K562 (cell line): ENCODE data around the gene PPIC. TPM values are rescaled to one million over a fixed set of nuclear protein-coding genes. Genes with fewer than 3 reads are reported as not detected.

Experiments
- HDAC8 ChIP-seq: fragments of 450-650 bp; IDR thresholded peaks from 2 replicates; pipeline ENCODE4 v1.6.1; 2016; ENCODE audit warnings: mild to moderate bottlenecking, missing genetic modification characterization, moderate library complexity, missing compliant biosample characterization
- SIX5 ChIP-seq, 2 experiments: IDR thresholded peaks; 2 replicates each; pipeline ENCODE4 v1.6.1; 2011; ENCODE audit warnings: low read length in 2 of 2, borderline replicate concordance in 1 of 2, low read depth in 1 of 2, mild to moderate bottlenecking in 1 of 2, moderate library complexity in 1 of 2; ENCODE audit not compliant: insufficient read depth in 1 of 2
- TCF7 ChIP-seq: sonication (generic); IDR thresholded peaks from 2 replicates; pipeline ENCODE4 v1.6.1; 2016; ENCODE audit warnings: antibody characterized with exemption, borderline replicate concordance
- ZNF212 ChIP-seq: fragments of 450-650 bp; formaldehyde crosslinking; IDR thresholded peaks from 2 replicates; pipeline ENCODE4 v1.4.0; 2020; ENCODE audit warnings: mild to moderate bottlenecking
- ZNF347 ChIP-seq: fragments of 450-650 bp; formaldehyde crosslinking; IDR thresholded peaks from 2 replicates; pipeline ENCODE4 v1.4.0; 2020; ENCODE audit warnings: low read depth, mild to moderate bottlenecking, moderate library complexity
- polyA plus RNA-seq, 8 experiments: library from polyadenylated mRNA; depleted of rRNA in 4 of 8; stranded (reverse) in 5 of 8; unstranded in 3 of 8; fragments of >200 nt; fragmentation: Nextera tagmentation in 2 of 8; fragmentation: Illumina TruSeq in 1 of 8; extraction: Ambion mirVana in 2 of 8; extraction: Trizol in 1 of 8; gene quantifications; 2 replicates each; pipeline versions ENCODE4 v1.2.1 to v1.2.3, GENCODE V29; 2011 to 2014; ENCODE audit warnings: inconsistent platforms in 1 of 8, missing spikeins in 1 of 8
- total RNA-seq, 7 experiments: library from RNA; depleted of rRNA in 6 of 7; stranded (reverse); fragments of >200 nt in 6 of 7; fragmentation: Illumina TruSeq in 2 of 7; extraction: Trizol in 2 of 7; gene quantifications; 2 replicates each; pipeline versions ENCODE4 v1.2.1 to v1.2.3, GENCODE V29; 2011 to 2021; ENCODE audit warnings: low replicate concordance in 1 of 7
- TF ChIP-seq, protein P1 (sequence below), 2 experiments: fragments of 450-650 bp in 1 of 2; sonication (generic) in 1 of 2; formaldehyde crosslinking in 1 of 2; IDR thresholded peaks; 2 replicates each; pipeline versions ENCODE4 v1.7.1 to v1.9.0; 2016 to 2022; ENCODE audit warnings: inconsistent platforms in 1 of 2, mild to moderate bottlenecking in 1 of 2, missing genetic modification reagents in 1 of 2
- TF ChIP-seq, protein P2 (sequence below): fragments of 450-650 bp; IDR thresholded peaks from 2 replicates; pipeline ENCODE4 v1.6.1; 2016
- TF ChIP-seq, protein P3 (sequence below): fragments of 450-650 bp; IDR thresholded peaks from 2 replicates; pipeline ENCODE4 v1.6.1; 2016; ENCODE audit warnings: low read depth

The PPIC gene
- total and polyA plus RNA-seq, 9 of the 15 experiments (the other 6 are each of a cell fraction or from before 2014, with no cell fraction given): 1.3 to 4.5 (median 2.8) TPM

DNA sequence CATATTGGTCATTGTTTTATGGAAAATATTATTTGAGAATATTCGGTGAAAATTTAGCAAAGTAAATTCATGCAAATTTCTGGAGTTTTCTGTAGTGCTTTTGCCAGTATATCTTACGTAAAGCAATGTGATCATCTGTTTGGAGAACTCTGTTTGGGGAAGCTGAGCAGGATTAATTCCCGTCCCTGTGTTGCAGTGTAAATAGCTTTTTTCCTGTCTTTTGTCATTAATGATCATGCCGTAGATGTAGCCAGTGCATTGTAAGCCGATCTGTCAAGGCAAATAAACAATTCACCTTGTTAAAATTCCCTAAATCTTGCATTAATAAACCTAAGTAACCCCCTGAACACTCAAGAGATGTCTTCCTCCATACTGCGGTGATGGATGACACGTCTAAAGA is 39.2 kb downstream of the PPIC start (continued):
- TF ChIP-seq, protein P1, sequence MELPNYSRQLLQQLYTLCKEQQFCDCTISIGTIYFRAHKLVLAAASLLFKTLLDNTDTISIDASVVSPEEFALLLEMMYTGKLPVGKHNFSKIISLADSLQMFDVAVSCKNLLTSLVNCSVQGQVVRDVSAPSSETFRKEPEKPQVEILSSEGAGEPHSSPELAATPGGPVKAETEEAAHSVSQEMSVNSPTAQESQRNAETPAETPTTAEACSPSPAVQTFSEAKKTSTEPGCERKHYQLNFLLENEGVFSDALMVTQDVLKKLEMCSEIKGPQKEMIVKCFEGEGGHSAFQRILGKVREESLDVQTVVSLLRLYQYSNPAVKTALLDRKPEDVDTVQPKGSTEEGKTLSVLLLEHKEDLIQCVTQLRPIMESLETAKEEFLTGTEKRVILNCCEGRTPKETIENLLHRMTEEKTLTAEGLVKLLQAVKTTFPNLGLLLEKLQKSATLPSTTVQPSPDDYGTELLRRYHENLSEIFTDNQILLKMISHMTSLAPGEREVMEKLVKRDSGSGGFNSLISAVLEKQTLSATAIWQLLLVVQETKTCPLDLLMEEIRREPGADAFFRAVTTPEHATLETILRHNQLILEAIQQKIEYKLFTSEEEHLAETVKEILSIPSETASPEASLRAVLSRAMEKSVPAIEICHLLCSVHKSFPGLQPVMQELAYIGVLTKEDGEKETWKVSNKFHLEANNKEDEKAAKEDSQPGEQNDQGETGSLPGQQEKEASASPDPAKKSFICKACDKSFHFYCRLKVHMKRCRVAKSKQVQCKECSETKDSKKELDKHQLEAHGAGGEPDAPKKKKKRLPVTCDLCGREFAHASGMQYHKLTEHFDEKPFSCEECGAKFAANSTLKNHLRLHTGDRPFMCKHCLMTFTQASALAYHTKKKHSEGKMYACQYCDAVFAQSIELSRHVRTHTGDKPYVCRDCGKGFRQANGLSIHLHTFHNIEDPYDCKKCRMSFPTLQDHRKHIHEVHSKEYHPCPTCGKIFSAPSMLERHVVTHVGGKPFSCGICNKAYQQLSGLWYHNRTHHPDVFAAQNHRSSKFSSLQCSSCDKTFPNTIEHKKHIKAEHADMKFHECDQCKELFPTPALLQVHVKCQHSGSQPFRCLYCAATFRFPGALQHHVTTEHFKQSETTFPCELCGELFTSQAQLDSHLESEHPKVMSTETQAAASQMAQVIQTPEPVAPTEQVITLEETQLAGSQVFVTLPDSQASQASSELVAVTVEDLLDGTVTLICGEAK (IDR thresholded peaks at IDR 0.05): no peak
- TF ChIP-seq, protein P1 (CRISPR knock-in tag; IDR thresholded peaks at IDR 0.05): no peak
- TF ChIP-seq SIX5 (IDR thresholded peaks at IDR 0.05; ENCODE audit: borderline replicate concordance in 1 of 2, insufficient read depth in 1 of 2, low read depth in 1 of 2, low read length in 2 of 2) (no peak), TCF7 (no peak), ZNF212 (no peak), HDAC8 (tag) (no peak), ZNF347 (CRISPR knock-in tag) (no peak)
- TF ChIP-seq, protein P2, sequence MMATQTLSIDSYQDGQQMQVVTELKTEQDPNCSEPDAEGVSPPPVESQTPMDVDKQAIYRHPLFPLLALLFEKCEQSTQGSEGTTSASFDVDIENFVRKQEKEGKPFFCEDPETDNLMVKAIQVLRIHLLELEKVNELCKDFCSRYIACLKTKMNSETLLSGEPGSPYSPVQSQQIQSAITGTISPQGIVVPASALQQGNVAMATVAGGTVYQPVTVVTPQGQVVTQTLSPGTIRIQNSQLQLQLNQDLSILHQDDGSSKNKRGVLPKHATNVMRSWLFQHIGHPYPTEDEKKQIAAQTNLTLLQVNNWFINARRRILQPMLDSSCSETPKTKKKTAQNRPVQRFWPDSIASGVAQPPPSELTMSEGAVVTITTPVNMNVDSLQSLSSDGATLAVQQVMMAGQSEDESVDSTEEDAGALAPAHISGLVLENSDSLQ: no peak
- TF ChIP-seq, protein P3, sequence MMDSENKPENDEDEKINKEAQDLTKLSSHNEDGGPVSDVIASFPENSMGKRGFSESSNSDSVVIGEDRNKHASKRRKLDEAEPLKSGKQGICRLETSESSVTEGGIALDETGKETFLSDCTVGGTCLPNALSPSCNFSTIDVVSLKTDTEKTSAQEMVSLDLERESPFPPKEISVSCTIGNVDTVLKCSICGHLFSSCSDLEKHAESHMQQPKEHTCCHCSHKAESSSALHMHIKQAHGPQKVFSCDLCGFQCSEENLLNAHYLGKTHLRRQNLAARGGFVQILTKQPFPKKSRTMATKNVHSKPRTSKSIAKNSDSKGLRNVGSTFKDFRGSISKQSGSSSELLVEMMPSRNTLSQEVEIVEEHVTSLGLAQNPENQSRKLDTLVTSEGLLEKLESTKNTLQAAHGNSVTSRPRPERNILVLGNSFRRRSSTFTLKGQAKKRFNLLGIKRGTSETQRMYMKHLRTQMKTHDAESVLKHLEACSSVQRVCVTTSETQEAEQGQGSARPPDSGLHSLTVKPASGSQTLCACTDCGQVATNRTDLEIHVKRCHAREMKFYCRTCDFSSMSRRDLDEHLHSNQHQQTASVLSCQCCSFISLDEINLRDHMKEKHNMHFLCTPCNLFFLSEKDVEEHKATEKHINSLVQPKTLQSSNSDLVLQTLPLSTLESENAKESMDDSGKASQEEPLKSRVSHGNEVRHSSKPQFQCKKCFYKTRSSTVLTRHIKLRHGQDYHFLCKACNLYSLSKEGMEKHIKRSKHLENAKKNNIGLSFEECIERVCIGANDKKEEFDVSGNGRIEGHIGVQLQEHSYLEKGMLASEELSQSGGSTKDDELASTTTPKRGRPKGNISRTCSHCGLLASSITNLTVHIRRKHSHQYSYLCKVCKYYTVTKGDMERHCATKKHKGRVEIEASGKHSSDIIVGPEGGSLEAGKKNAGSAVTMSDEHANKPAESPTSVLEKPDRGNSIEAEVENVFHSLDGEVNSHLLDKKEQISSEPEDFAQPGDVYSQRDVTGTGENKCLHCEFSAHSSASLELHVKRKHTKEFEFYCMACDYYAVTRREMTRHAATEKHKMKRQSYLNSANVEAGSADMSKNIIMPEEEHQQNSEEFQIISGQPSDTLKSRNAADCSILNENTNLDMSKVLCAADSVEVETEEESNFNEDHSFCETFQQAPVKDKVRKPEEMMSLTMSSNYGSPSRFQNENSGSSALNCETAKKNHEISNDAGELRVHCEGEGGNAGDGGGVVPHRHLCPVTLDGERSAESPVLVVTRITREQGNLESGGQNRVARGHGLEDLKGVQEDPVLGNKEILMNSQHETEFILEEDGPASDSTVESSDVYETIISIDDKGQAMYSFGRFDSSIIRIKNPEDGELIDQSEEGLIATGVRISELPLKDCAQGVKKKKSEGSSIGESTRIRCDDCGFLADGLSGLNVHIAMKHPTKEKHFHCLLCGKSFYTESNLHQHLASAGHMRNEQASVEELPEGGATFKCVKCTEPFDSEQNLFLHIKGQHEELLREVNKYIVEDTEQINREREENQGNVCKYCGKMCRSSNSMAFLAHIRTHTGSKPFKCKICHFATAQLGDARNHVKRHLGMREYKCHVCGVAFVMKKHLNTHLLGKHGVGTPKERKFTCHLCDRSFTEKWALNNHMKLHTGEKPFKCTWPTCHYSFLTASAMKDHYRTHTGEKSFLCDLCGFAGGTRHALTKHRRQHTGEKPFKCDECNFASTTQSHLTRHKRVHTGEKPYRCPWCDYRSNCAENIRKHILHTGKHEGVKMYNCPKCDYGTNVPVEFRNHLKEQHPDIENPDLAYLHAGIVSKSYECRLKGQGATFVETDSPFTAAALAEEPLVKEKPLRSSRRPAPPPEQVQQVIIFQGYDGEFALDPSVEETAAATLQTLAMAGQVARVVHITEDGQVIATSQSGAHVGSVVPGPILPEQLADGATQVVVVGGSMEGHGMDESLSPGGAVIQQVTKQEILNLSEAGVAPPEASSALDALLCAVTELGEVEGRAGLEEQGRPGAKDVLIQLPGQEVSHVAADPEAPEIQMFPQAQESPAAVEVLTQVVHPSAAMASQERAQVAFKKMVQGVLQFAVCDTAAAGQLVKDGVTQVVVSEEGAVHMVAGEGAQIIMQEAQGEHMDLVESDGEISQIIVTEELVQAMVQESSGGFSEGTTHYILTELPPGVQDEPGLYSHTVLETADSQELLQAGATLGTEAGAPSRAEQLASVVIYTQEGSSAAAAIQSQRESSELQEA: no peak
